Suprapubic skin (tissue), 3 donors: ENCODE measurements around the gene EML4.

Experiments
- CTCF ChIP-seq, 2 donors: fragments of 200-600 bp in 1 of 2; fragments of 450-650 bp in 1 of 2; sonication (generic) in 1 of 2; IDR thresholded peaks; one replicate each; pipeline ENCODE4 v1.5.1; 2016 to 2019; ENCODE audit warnings: antibody characterized with exemption in 2 of 2, mild to moderate bottlenecking in 1 of 2, moderate library complexity in 1 of 2
- EP300 ChIP-seq: sonication (generic); formaldehyde crosslinking; IDR thresholded peaks from one replicate; pipeline ENCODE4 v1.6.1; 2017; ENCODE audit warnings: antibody characterized with exemption

- TF ChIP-seq CTCF (IDR thresholded peaks at IDR 0.05) (no peak), EP300 (no peak)
These were observed 79.7 kb downstream of the EML4 start for GRCh38 chr2:42248846-42249245.
